GM12891 (cell line): ENCODE results near the gene UGT2B11. TPM values are rescaled to one million over a fixed set of nuclear protein-coding genes. Genes with fewer than 3 reads are reported as not detected.
"Not testable (repeated sequence)": the region's sequence is repeated elsewhere in the genome, so short reads cannot be mapped to it uniquely, and the experiment has no call there.

ENCODE experiments used
- DNase-seq: peaks from one replicate; pipeline ENCODE4 v3.0.0; 2011; ENCODE audit warnings: low spot score; ENCODE audit not compliant: insufficient read length
- FAIRE-seq: peaks from 2 replicates; lab custom pipeline; 2011; peaks lifted over from hg19 to GRCh38; lab: Jason Lieb, UNC
- PAX5 ChIP-seq: IDR thresholded peaks from 2 replicates; pipeline ENCODE4 v1.6.1; 2011; ENCODE audit warnings: low read length, moderate library complexity, mild to moderate bottlenecking; ENCODE audit not compliant: insufficient read depth, severe bottlenecking
- POLR2A ChIP-seq: IDR thresholded peaks from 2 replicates; pipeline ENCODE4 v1.6.1; 2011; ENCODE audit warnings: low read depth, low read length, control low read depth
- POLR2AphosphoS5 ChIP-seq: IDR thresholded peaks from 2 replicates; pipeline ENCODE4 v1.6.1; 2011; ENCODE audit warnings: low read depth, low read length, control low read depth
- POU2F2 ChIP-seq: IDR thresholded peaks from 2 replicates; pipeline ENCODE4 v1.6.1; 2011; ENCODE audit warnings: low read depth, mild to moderate bottlenecking, control low read depth, low read length, moderate library complexity
- SPI1 ChIP-seq: IDR thresholded peaks from 2 replicates; pipeline ENCODE4 v1.6.1; 2011; ENCODE audit warnings: low read depth, low read length, control low read depth
- TAF1 ChIP-seq: IDR thresholded peaks from 2 replicates; pipeline ENCODE4 v1.6.1; 2011; ENCODE audit warnings: low read depth, low read length, control low read depth
- polyA plus RNA-seq: library from polyadenylated mRNA; unstranded; fragments of >200 nt; gene quantifications from one replicate; pipeline ENCODE4 v1.2.1, GENCODE V29; 2012; ENCODE audit warnings: low read depth, missing spikeins, inconsistent platforms; ENCODE audit not compliant: missing spikeins

UGT2B11 gene
- not detected for polyA plus RNA-seq

DNA sequence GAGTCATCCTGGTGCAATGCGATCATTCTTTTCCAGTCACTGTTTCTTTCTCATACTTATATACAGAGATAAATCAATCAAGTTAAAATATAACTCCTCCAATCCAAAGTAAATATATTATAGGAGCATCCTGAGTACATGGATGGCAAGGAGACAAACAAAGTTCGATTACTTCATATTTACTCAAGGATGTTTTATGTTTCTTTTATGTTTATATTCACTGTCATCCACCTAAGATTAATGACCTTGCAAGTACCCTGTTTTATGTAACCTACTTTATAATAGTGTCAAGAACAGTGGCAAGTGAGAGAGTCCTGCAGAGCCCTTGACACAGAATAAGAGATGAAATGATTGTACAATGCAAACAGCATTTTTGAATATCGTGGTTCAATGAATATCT, at the start of gene UGT2B11:
TSS of gene UGT2B11 (minus strand) at position 33 of the 400 bp plus-strand sequence. CDS start at position 7, 26 bp downstream.
- TF ChIP-seq SPI1 (no peak), POU2F2 (no peak), TAF1 (no peak), POLR2A (no peak), POLR2AphosphoS5 (no peak), PAX5 (no peak)
- FAIRE-seq (no peak), DNase-seq (no peak)

DNA sequence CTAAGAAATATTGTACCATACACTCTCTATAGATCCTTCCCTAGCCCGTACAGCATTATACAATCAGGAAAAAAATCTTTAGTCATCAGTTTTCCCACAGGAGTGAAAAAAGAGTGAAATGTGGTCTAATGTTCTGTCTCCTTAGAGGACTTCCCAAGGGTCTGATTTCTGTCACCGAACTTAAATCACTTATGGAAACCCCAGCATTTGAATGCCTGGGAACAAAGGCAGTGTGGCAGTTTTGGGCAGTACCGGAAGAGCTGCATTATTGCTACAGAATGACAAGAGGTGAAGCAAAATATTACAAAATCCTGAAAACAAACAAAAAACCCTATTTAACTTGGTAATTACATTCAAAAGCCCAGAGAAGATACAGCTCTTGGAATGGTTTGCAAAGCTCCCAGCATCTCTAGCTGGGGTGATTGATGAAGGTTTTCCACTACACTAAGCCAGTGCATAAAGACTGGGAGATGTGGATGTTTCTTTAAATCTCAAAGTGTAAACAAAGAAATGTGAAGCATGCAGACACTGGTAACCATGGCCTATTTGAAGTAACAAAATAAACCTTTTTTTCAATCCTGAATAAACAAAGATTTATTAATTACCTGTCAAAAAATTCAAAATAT, 38.7 kb upstream of the UGT2B11 start:
- not testable (repeated sequence) for FAIRE-seq

DNA sequence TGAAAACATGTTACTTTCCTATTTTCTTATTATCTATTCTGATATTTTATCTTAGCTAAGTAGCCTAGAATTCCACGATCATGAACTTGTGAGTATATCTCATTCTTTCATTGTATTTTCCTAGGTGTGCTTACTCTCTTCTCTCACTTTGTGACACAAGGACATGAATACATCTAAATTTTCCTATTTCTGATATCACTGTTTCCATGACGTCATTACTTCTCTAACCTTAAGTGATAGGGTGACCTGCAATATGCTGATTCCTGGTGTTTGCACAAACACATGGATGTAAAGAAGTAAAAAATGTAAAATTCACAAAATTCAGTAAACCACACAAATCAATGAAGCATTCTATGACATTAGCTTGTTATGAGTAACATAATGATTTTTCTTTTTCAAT, 36.3 kb upstream of the UGT2B11 start:
- FAIRE-seq, DNase-seq: not testable (repeated sequence)

More for the DNA sequence above, 38.7 kb upstream of the UGT2B11 start:
- DNase-seq, result not testable (repeated sequence)

DNA sequence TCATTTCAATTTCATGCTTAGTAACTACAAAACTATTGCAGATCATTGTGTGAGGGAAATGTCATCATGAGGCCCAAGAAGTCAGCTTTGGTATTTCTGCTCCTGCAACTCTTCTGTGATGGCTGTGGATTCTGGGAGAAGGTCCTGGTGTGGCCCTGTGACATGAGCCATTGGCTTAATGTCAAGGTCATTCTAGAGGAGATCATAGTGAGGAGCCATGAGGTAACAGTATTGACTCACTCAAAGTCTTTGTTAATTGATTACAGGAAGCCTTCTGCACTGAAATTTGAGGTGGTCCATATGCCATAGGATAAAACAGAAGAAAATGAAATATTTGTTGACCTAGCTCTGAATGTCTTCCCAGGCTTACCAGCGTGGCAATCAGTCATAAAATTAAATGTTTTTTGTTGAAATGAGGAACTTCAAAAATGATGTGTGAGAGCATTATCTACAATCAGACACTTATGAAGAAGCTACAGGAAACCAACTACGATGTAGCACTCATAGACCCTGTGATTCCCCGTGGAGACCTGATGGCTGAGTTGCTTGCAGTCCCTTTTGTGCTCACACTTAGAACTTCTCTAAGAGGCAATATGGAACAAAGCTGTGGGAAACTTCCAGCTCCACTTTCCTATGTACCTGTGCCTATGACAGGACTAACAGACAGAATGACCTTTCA, 28.2 kb upstream of the UGT2B11 start:
- not testable (repeated sequence) for DNase-seq, FAIRE-seq

DNA sequence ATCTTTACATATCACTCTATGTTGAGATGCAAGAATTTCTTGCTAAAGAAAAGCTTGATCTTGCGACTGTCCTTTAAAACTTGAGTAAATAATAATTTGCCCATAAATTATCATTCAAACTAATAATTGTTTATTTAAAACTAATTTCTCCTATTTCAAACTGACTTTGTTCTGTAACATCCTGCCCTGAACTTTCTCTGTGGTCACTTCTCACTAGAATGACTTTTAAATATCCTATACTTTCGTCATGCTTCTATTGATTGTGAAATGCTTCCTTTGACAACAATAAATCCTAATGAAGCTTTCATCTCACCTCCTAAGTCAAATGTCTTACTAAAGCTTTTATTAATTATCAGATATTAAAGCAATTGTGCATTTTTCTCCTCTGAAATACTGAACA, 27.2 kb upstream of the UGT2B11 start:
- not testable (repeated sequence) for FAIRE-seq, DNase-seq

DNA sequence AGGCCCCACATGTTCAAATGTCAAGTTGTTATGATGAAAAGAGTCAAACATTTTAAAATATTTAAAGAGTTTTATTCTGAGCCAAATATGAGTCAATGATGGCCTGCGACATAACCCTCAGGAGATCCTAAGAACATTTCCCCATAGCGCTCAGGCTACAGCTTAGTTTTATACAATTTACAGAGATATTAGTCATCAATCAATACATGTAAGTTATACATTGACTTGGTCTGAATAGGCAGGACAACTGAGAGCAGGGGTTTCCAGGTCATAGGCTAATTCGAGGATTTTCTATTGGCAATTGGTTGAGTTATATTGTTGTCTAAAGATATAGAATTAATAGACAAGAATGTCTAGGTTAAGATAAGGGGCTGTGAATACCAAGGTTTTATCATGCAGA, 26.2 kb upstream of the UGT2B11 start:
- DNase-seq, FAIRE-seq: not testable (repeated sequence)

DNA sequence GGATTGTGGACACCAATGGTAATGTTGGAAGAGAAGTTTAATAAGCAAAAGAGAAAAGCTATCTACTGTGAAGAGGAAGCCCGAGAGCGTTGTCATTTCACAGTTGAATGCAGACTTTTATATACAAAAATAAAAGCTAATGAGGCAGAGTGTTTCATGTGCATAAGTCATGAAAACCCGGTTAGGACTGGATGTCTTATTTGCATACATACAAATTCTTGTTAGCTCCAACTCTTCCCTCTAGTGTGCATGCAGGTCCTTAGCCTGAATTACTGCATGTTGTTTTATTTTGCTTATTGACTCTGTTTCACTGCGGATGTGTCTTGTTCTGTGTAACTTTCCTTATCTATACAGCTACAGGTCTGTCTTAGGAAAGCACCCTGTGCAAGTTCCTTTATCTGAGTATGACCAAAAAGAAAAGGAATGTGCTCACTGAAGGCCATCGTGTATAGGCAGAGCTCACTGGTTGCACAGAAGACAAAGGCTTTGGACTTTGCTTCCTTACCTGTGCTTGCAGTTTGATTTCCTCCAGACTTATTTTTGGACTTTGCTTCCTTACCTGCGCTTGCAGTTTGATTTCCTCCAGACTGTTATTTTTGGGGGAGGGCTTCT, 25.1 kb upstream of the UGT2B11 start:
- TF ChIP-seq POU2F2 (no peak), POLR2AphosphoS5 (no peak), PAX5 (no peak), POLR2A (no peak), SPI1 (no peak), TAF1 (no peak)
- DNase-seq (no peak), FAIRE-seq (no peak)

DNA sequence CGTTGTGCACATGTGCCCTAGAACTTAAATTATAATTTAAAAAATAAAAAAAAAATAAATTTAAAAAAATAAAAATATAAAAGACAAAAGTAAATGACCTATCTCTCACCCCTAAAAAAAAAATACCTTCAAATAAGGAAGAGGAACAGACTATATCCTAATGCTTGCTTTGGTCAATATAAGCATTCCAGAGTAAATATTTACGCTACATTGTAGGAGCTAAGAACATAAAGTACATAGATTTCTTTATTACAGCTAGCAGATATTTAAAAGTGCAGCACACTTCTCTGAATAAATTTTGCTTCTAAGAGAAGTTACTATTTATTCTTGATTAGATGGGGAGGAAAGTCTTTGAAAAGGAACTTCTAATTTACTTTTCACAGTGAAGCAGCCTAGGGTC, 24.5 kb upstream of the UGT2B11 start:
- FAIRE-seq (no peak), DNase-seq (no peak)
- TF ChIP-seq POLR2A (no peak), POU2F2 (no peak), POLR2AphosphoS5 (no peak), TAF1 (no peak), SPI1 (no peak), PAX5 (no peak)

DNA sequence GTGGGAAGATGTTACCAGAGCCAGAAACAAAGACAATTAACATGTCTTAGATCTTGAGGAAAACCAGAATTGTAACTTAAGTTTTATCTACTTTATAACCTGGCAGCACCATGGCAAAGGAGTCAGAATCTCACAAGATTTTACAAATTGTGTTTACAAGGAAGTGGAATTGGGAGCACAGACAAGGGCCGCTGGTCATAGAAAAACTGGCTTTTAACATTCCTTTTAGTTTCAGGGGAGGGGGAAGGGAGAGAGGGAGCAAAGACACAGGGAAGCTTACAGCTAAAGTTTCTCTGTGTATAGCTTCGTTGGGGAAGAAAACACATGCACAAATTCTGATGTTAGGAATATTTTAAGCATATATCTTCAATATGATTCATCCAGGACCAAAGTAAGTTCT, 10.3 kb upstream of the UGT2B11 start:
- no peak for TF ChIP-seq POLR2AphosphoS5
- TF ChIP-seq PAX5, result no peak
- TF ChIP-seq POU2F2, result no peak
- no peak for TF ChIP-seq POLR2A
- no peak for TF ChIP-seq TAF1
- TF ChIP-seq SPI1, result no peak
- no peak for FAIRE-seq
- no peak for DNase-seq

DNA sequence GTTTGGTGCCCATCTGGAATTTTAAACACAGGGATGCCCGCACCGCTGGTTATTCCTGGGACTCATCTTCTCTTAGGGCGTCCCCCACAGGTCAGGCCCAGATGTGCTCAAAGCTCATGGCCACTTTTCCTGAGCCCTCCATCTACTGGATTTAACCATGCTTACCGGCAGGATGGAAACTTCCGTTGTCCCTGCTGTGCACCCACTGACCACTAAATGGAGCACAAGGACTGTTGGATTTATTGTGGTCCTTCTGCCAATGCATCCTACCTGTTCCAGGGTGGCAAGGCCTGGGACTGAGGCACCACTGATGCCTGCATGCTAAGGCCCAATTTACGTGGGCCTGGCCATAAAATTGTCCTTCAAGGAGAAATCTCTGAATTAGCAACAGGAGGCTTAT, 8.7 kb upstream of the UGT2B11 start:
- not testable (repeated sequence) for FAIRE-seq, DNase-seq

DNA sequence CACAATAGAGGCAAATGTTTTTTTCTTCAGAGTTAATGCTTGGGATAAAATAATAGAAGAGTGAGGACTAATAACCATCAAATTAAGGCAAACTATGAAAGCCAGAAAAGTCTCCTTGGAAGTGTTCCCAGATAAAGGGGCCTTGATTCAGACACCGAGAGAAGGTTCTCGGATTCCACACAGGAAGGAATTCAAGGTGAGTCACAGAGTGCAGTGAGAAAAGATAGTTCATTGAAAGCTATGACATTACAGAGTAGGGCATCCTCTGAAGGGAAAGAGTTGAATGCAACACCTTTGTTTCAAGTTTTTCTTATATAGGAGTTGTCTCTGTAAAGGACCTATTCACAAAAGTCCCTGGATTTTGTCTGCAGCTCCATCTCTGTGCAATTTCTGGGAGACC, 3.9 kb upstream of the UGT2B11 start:
- FAIRE-seq, DNase-seq: not testable (repeated sequence)

DNA sequence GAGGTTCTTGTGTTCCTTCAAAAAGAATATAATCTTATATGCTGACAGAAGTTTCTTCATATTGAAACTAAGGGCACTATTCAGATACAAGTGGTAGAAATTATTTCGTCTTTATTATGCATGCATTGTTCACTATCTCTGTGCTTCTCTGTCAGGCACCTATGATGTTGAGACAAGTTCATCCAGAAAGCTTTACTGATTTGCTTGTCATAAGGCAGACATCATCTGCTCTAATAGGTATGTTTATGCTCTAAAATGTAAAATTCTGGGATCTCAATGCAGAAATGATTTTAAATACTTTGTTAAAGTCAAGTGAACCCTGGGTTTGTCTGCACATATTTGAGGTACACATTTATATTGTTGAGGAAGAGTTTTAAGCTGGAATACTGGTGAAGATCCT, 3.6 kb downstream of the UGT2B11 start:
- FAIRE-seq, result no peak
- TF ChIP-seq PAX5 (no peak), POU2F2 (no peak), TAF1 (no peak), SPI1 (no peak), POLR2A (no peak), POLR2AphosphoS5 (no peak)
- DNase-seq, result no peak

DNA sequence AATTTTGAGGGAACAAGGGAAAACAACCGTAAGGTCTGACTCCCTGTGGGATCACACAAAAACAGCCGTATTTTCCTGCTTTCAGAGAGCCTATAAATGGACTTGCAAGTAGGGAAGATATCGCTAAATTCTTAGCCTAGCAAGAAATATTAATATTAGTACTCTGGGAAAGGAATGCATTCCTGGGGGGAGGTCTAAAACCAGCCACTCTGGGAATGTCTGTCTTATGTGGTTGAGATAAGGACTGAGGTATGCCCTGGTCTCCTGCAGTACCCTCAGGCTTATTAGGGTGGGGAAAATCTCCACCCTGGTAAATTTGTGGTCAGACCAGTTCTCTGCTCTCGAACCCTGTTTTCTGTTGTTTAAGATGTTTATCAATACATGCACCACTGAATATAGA, 16.0 kb downstream of the UGT2B11 start:
- not testable (repeated sequence) for DNase-seq, FAIRE-seq
